IPS-20b (cell line): ENCODE measurements around the gene LMAN1L.

ENCODE experiments used
- H3K27ac ChIP-seq: one replicate; pipeline ENCODE4 v1.5.1; 2013; ENCODE audit warnings: low read length
- H3K27me3 ChIP-seq: 2 replicates; pipeline ENCODE4 v1.6.1; 2013; ENCODE audit warnings: mild to moderate bottlenecking, low read length, inconsistent platforms; ENCODE audit not compliant: insufficient read depth
- H3K36me3 ChIP-seq: 2 replicates; pipeline ENCODE4 v1.6.1; 2013; ENCODE audit warnings: low read depth, mild to moderate bottlenecking, inconsistent platforms, low read length, moderate library complexity; ENCODE audit not compliant: insufficient read depth
- H3K4me1 ChIP-seq: 2 replicates; pipeline ENCODE4 v1.6.1; 2013; ENCODE audit warnings: mild to moderate bottlenecking, control low read depth, inconsistent platforms, low read length, moderate library complexity; ENCODE audit not compliant: insufficient read depth
- H3K4me3 ChIP-seq: 2 replicates; pipeline ENCODE4 v1.5.1; 2013; ENCODE audit warnings: mild to moderate bottlenecking, low read length, inconsistent platforms
- H3K9ac ChIP-seq: 2 replicates; pipeline ENCODE4 v1.6.1; 2013; ENCODE audit warnings: low read depth, mild to moderate bottlenecking, inconsistent platforms, low read length, moderate library complexity
- H3K9me3 ChIP-seq: 2 replicates; pipeline ENCODE4 v1.6.1; 2013; ENCODE audit warnings: mild to moderate bottlenecking, low read depth, low read length, inconsistent platforms; ENCODE audit not compliant: insufficient read depth

Gene LMAN1L

GRCh38 chr15:74872702-74873035, 60.0 kb downstream of the LMAN1L start:
- Histone ChIP-seq H3K27me3 (no peaks in the 10 kb centered on the region), H3K4me1 (peaks cover 5% of the 10 kb centered on the region), H3K36me3 (peaks cover 14% of the 10 kb centered on the region), H3K9me3 (no peaks in the 10 kb centered on the region), H3K9ac (peak overlapping the region; percentile 87; the same call in 1 of the 2 replicates), H3K4me3 (peak overlapping the region; percentile 87), H3K27ac (no peak overlapping the region)

GRCh38 chr15:74873036-74873755, 60.6 kb downstream of the LMAN1L start, which contains the start of gene SCAMP2:
Gene SCAMP2, minus strand, starts transcription at chr15:74873365. Its CDS starts 110 bp downstream, at chr15:74873255.
- H3K36me3 ChIP-seq, result peaks cover 14% of the 10 kb centered on the region
- H3K27ac ChIP-seq, result no peak within 1 kb of the TSS
- peaks cover 5% of the 10 kb centered on the region for H3K4me1 ChIP-seq
- H3K27me3 ChIP-seq, result no peaks in the 10 kb centered on the region
- H3K9me3 ChIP-seq, result no peaks in the 10 kb centered on the region
- H3K4me3 ChIP-seq, result peak within 1 kb of the TSS; percentile 87
- peak within 1 kb of the TSS; percentile 87 for H3K9ac ChIP-seq

DNA sequence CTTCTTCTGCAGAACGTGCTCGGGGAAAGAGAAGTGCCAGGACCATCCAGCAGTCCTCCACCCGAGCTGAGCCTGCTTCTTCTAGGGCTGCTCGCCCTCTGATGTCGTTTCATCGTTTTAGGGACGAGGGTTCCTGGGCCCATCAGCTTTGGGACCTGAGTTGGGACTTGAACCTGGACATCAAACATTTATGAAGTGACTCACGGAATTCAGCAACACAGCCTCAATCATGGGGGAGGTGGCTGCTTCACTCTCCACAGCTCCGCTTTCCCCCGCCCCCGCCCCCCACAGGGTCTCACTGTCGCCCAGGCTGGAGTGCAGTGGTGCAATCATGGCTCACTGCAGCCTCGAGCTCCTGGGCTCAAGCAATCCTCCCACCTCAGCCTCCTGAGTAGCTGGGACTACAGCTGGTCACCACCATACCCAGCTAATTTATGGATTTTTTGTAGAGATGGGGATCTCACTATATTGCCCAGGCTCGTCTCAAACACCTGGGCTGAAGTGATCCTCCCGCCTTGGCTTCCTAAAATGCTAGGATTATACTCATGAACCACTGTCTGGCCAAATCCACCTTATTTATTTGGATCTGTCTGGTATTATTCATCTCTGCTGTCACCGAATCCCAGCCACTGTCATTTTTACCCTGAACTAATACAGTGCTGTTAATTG, 61.3 kb downstream of the LMAN1L start:
- no peaks in the 10 kb centered on the region for H3K9me3 ChIP-seq
- H3K9ac ChIP-seq, result peak overlapping the region; percentile 58; the same call in 1 of the 2 replicates
- H3K36me3 ChIP-seq, result peaks cover 7% of the 10 kb centered on the region; the same call in 1 of the 2 replicates
- peak overlapping the region; percentile 85 for H3K4me3 ChIP-seq
- H3K27ac ChIP-seq, result no peak overlapping the region
- H3K4me1 ChIP-seq, result peaks cover 5% of the 10 kb centered on the region
- no peaks in the 10 kb centered on the region for H3K27me3 ChIP-seq
